ENCODE measurements around the gene SPRTN.

Gene SPRTN

DNA sequence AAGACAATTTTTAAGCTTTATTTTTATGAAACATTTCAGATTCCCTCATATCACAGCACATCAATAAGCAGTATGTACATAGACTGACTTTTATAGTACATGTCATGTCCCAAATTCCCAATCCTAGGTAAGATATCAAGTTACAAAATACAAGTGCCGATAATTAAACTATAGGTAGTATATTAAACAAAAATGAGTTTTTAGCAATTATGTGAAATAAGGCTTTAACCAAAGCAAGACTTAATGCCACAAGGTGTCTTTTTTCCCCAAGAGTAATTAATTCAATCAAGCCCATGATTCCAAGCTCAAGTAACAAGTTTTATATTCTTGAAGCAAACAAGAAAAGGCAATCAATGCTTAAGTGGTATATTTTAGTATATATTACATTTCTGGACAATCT is 5.3 kb upstream of the SPRTN start:
- H3K27me3 ChIP-seq: no peaks in the 10 kb centered on the region
- TF ChIP-seq CTCF (IDR thresholded peaks at IDR 0.05; ENCODE audit: low read depth, low read length): no peak
- no peak for DNase-seq
- no peaks in the 10 kb centered on the region for H3K9me3 ChIP-seq
- H3K4me1 ChIP-seq: no peaks in the 10 kb centered on the region
- H3K36me3 ChIP-seq: no peaks in the 10 kb centered on the region
- no peak overlapping the region for H3K4me3 ChIP-seq (ENCODE audit: low read depth, low read length)

DNA sequence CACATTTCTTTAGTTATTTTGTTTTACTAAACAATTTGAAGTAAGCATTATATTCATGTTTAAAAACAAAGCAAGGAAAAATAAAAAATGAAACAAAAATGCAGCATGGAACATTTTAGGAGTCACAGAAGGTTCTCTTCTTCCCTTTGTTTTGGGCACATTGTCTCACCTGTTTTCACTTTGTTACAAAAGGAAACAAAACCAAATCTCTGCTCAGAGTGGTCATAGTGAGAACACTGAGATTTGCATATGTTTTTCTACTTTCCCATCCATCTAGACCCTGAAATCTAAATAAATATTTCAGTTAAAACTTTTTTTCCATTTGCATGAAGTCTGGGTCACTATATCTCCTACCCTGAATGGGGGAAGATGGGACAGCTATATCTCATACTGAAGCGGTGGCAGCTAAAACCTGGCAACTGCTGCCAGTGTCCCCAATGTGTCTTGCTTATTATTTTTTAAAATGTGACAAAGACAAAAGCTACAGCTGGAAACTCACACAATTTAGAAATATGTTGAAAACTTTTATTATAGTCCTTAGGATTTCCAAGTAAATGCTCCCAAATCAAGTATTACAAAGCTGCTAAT is 3.9 kb upstream of the SPRTN start:
- no peaks in the 10 kb centered on the region for H3K9me3 ChIP-seq
- no peaks in the 10 kb centered on the region for H3K27me3 ChIP-seq
- H3K36me3 ChIP-seq: no peaks in the 10 kb centered on the region
- no peak for DNase-seq
- peak overlapping the region; percentile 91 for H3K4me3 ChIP-seq (ENCODE audit: low read depth, low read length)
- TF ChIP-seq CTCF (IDR thresholded peaks at IDR 0.05; ENCODE audit: low read depth, low read length): no peak
- H3K4me1 ChIP-seq: no peaks in the 10 kb centered on the region

- Histone ChIP-seq H3K36me3 (no peaks in the 10 kb centered on the region), H3K4me3 (ENCODE audit: low read depth, low read length) (peak overlapping the region; percentile 91), H3K4me1 (no peaks in the 10 kb centered on the region), H3K27me3 (no peaks in the 10 kb centered on the region), H3K9me3 (no peaks in the 10 kb centered on the region)
- no peak for DNase-seq
- no peak for TF ChIP-seq CTCF (IDR thresholded peaks at IDR 0.05; ENCODE audit: low read depth, low read length)
Observed at GRCh38 chr1:231334952-231335351, 3.1 kb upstream of the SPRTN start.

- no peaks in the 10 kb centered on the region for H3K9me3 ChIP-seq
- no peaks in the 10 kb centered on the region for H3K27me3 ChIP-seq
- no peaks in the 10 kb centered on the region for H3K36me3 ChIP-seq
- H3K4me3 ChIP-seq (ENCODE audit: low read depth, low read length): peak overlapping the region; percentile 91
- DNase-seq: no peak
- TF ChIP-seq CTCF (IDR thresholded peaks at IDR 0.05; ENCODE audit: low read depth, low read length): no peak
- no peaks in the 10 kb centered on the region for H3K4me1 ChIP-seq
Observed at GRCh38 chr1:231335663-231336602, 2.2 kb upstream of the SPRTN start.

GRCh38 chr1:231337043-231337471 is 1.0 kb upstream of the SPRTN start:
- no peak for DNase-seq
- Histone ChIP-seq H3K36me3 (peaks cover 5% of the 10 kb centered on the region; the same call in 1 of the 2 replicates), H3K4me3 (ENCODE audit: low read depth, low read length) (peak overlapping the region; percentile 91), H3K9me3 (no peaks in the 10 kb centered on the region), H3K27me3 (no peaks in the 10 kb centered on the region), H3K4me1 (no peaks in the 10 kb centered on the region)
- TF ChIP-seq CTCF (IDR thresholded peaks at IDR 0.05; ENCODE audit: low read depth, low read length): no peak
